Tibial artery (tissue), 4 donors: ENCODE measurements around the gene FCER1A.

Experiments used
- DNase-seq, 2 donors: peaks; one replicate each; pipeline ENCODE4 v3.0.0-alpha.2; 2019
- H3K27ac ChIP-seq, 2 donors: fragments of 200-600 bp; sonication (generic) in 1 of 2; 1 replicate in 1 of 2; 2 replicates in 1 of 2; pipeline ENCODE4 v1.5.1; 2018 to 2019; ENCODE audit warnings: mild to moderate bottlenecking in 1 of 2
- H3K27me3 ChIP-seq, 2 donors: fragments of 200-600 bp; sonication (generic) in 1 of 2; one replicate each; pipeline versions ENCODE4 v1.5.1 to v1.6.0; 2016 to 2019
- H3K36me3 ChIP-seq, 3 donors: fragments of 200-600 bp; sonication (generic) in 2 of 3; one replicate each; pipeline ENCODE4 v1.5.1; 2016 to 2019; ENCODE audit warnings: mild to moderate bottlenecking in 2 of 3
- H3K4me1 ChIP-seq, 4 donors: fragments of 200-600 bp; sonication (generic) in 2 of 4; 1 replicate in 3 of 4; 2 replicates in 1 of 4; pipeline ENCODE4 v1.5.1; 2016 to 2019
- H3K4me3 ChIP-seq, 2 donors: fragments of 200-600 bp; sonication (generic) in 1 of 2; 1 replicate in 1 of 2; 2 replicates in 1 of 2; pipeline ENCODE4 v1.5.1; 2018 to 2019; ENCODE audit warnings: mild to moderate bottlenecking in 2 of 2
- H3K9me3 ChIP-seq, 3 donors: fragments of 200-600 bp; sonication (generic) in 1 of 3; one replicate each; pipeline ENCODE4 v1.5.1; 2016 to 2019
- intact Hi-C: fragments of 100-400 bp; cut with DNase I; formaldehyde crosslinking; loops from one replicate; pipeline ENCODE4 v1.15.0; 2023; ENCODE audit warnings: low total_unique reads
- TF ChIP-seq, protein P1 (sequence below), 2 experiments: fragments of 200-600 bp in 1 of 2; fragments of 450-650 bp in 1 of 2; IDR thresholded peaks; one replicate each; pipeline ENCODE4 v1.5.1; 2017 to 2019; ENCODE audit warnings: antibody characterized with exemption in 2 of 2, mild to moderate bottlenecking in 1 of 2, moderate library complexity in 1 of 2

Gene FCER1A

DNA sequence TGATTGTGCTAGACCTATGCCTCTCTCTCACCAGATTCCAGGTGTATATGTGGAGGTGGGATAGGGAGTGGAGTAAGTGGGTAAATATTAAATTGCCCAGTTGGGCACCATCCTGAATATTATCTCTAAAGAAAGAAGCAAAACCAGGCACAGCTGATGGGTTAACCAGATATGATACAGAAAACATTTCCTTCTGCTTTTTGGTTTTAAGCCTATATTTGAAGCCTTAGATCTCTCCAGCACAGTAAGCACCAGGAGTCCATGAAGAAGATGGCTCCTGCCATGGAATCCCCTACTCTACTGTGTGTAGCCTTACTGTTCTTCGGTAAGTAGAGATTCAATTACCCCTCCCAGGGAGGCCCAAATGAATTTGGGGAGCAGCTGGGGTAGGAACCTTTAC is at the start of gene FCER1A:
Gene FCER1A, plus strand, starts transcription at position 242 of the 400 bp plus-strand sequence. Its CDS starts 29 bp downstream, at position 271.
- H3K9me3 ChIP-seq: no peaks in the 10 kb centered on the region
- TF ChIP-seq, protein P1, sequence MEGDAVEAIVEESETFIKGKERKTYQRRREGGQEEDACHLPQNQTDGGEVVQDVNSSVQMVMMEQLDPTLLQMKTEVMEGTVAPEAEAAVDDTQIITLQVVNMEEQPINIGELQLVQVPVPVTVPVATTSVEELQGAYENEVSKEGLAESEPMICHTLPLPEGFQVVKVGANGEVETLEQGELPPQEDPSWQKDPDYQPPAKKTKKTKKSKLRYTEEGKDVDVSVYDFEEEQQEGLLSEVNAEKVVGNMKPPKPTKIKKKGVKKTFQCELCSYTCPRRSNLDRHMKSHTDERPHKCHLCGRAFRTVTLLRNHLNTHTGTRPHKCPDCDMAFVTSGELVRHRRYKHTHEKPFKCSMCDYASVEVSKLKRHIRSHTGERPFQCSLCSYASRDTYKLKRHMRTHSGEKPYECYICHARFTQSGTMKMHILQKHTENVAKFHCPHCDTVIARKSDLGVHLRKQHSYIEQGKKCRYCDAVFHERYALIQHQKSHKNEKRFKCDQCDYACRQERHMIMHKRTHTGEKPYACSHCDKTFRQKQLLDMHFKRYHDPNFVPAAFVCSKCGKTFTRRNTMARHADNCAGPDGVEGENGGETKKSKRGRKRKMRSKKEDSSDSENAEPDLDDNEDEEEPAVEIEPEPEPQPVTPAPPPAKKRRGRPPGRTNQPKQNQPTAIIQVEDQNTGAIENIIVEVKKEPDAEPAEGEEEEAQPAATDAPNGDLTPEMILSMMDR (IDR thresholded peaks at IDR 0.05): no peak
- no peak for DNase-seq
- no peak within 1 kb of the TSS for H3K4me3 ChIP-seq
- no peak within 1 kb of the TSS for H3K27ac ChIP-seq
- intact Hi-C loops: no loop called here
- H3K4me1 ChIP-seq: no peaks in the 10 kb centered on the region
- no peaks in the 10 kb centered on the region for H3K36me3 ChIP-seq
- no peaks in the 10 kb centered on the region for H3K27me3 ChIP-seq

DNA sequence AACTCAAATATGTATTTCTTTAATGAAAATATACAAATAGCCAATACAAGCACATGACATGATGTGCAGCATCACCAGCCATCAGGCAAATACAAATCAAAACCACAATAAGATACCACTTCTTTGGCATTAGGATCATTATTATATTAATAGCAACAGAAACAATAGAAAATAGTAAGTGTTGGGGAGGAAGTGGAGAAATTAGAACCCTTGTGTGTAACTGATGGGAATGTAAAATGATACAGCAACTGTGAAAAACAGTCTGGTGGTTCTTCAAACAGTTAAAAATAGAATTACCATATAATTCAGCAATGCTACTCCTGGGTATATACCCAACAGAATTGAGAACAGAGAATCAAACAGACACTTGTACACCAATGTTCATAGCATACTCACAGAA is 40.8 kb upstream of the FCER1A start:
- intact Hi-C loops: no loop called here
- DNase-seq: no peak
- H3K27me3 ChIP-seq: no peaks in the 10 kb centered on the region
- H3K9me3 ChIP-seq: no peaks in the 10 kb centered on the region
- H3K36me3 ChIP-seq: no peaks in the 10 kb centered on the region
- H3K27ac ChIP-seq: no peak overlapping the region
- no peak overlapping the region for H3K4me3 ChIP-seq
- H3K4me1 ChIP-seq: no peaks in the 10 kb centered on the region
- TF ChIP-seq, protein P1 (IDR thresholded peaks at IDR 0.05): no peak

DNA sequence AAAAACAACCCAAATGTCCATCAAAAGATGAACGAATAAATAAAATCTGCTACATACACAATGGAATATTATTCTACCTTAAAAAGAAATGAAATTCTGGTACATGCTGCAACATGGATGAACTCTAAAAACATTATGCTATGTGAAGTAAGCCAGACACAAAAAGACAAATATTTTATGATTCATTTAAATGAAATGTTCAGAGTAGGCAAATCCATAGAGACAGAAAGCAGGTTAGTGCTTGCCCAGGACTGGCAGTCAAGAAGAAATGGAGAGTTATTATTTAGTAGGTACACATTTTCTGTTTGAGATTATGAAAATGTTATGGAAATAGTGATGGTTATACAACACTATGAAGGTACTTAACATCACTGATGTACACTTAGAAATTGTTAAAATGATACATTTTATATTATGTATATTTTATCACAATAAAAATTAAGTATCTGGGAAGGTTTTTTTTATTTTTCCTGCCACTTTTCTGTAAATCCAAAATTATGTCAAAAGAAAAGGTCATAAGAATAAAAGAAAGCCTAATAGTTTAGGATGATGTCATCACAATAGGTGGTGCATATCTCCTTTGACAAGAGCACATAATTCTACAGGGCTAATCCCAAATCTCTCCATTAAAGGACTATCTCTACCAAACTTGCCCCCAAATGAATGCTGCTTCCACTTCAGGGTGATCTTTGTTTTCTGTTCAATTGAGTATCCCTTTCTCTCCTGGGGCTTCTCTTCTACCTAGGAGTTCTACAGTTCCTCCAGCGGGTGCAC is 40.2 kb upstream of the FCER1A start:
- Histone ChIP-seq H3K4me3 (no peak overlapping the region), H3K27ac (no peak overlapping the region)

DNA sequence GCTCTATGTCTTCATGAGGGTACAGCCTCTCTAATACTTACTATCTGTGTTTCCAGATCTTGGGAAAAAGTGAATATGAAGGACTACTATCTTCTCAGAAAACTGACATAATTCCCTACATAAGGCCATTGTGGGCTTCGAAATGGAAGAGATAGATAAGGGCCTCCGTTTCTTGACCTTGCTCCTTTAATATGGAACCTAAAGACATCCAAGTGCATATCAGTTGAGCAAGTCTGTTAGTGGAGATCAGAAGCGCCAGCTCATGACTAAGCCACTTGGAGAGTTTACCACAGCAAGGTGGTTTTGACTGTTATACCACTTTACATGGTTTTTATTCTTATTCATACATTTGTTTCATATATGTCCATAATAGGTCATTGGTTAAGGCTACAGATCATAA is 35.3 kb upstream of the FCER1A start:
- TF ChIP-seq, protein P1 (IDR thresholded peaks at IDR 0.05): no peak
- intact Hi-C loops: no loop called here
- Histone ChIP-seq H3K27me3 (no peaks in the 10 kb centered on the region), H3K9me3 (no peaks in the 10 kb centered on the region), H3K4me1 (no peaks in the 10 kb centered on the region), H3K4me3 (no peak overlapping the region), H3K27ac (no peak overlapping the region), H3K36me3 (no peaks in the 10 kb centered on the region)
- no peak for DNase-seq

More for the DNA sequence above, 40.2 kb upstream of the FCER1A start:
- DNase-seq: no peak
- Histone ChIP-seq H3K9me3 (no peaks in the 10 kb centered on the region), H3K4me1 (no peaks in the 10 kb centered on the region), H3K27me3 (no peaks in the 10 kb centered on the region), H3K36me3 (no peaks in the 10 kb centered on the region)
- intact Hi-C loops: no loop called here
- TF ChIP-seq, protein P1 (IDR thresholded peaks at IDR 0.05): no peak

DNA sequence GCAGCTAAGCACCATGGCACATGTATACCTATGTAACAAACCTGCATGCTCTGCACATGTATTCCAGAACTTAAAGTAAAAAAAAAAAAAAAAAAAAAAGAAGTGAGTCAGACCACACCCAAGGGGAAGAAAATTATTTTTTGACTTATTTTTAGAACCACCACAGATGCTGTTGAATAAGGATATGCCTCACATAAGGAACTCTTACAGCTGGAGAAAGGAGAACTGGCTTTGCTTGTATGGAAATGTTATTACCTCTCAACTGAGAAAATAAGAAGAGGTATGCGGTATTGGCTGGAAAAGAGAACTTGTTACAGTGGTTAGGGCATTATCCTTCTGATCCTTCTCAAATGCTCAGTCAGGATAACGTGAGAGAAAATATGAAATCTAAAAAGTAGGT is 27.5 kb upstream of the FCER1A start:
- intact Hi-C loops: no loop called here
- no peak overlapping the region for H3K4me3 ChIP-seq
- DNase-seq: no peak

More for the DNA sequence above, 27.5 kb upstream of the FCER1A start:
- Histone ChIP-seq H3K27ac (no peak overlapping the region), H3K4me1 (no peaks in the 10 kb centered on the region), H3K27me3 (no peaks in the 10 kb centered on the region), H3K36me3 (no peaks in the 10 kb centered on the region), H3K9me3 (no peaks in the 10 kb centered on the region)
- TF ChIP-seq, protein P1 (IDR thresholded peaks at IDR 0.05): no peak
